ENCODE data around the gene ATF7IP2. TPM values are rescaled to one million over a fixed set of nuclear protein-coding genes. Genes with fewer than 3 reads are reported as not detected.
A peak's percentile ranks its signal among the peaks of the same experiment; 100 is the strongest.

Gene ATF7IP2
- polyA plus RNA-seq, 1 donor (not counting 4 experiments of a cell fraction or from before 2014, with no cell fraction given), result 9.8 TPM

DNA sequence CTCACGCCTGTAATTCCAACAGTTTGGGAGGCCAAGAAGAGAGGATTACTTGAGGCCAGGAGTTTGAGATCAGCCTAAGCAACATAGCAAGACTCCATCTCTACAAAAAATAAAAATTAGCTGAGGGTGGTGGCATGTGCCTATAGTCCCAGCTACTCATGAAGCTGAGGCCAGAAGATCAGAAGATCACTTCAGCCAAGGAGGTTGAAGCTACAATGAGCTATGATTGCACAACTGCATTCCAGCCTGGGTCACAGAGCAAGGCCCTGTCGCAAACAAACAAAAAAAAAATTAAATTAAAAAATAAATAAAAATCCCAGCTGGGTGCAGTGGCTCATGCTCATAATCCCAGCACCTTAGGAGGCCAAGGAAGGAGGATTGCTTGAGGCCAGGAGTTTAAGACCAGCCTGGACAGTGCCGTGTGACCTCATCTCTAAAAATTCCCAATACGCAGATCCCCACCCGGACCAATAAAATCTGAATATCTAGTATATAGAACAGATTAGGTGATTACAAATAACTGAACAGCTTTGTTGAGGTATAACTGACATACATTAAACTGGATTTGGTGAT is 18.2 kb upstream of the ATF7IP2 start:
- DNase-seq (ENCODE audit: low read depth, low spot score) (no peak), FAIRE-seq (no peak)
- no peak for TF ChIP-seq EZH2 (IDR thresholded peaks at IDR 0.05; ENCODE audit: low read length)
- TF ChIP-seq, protein P1, sequence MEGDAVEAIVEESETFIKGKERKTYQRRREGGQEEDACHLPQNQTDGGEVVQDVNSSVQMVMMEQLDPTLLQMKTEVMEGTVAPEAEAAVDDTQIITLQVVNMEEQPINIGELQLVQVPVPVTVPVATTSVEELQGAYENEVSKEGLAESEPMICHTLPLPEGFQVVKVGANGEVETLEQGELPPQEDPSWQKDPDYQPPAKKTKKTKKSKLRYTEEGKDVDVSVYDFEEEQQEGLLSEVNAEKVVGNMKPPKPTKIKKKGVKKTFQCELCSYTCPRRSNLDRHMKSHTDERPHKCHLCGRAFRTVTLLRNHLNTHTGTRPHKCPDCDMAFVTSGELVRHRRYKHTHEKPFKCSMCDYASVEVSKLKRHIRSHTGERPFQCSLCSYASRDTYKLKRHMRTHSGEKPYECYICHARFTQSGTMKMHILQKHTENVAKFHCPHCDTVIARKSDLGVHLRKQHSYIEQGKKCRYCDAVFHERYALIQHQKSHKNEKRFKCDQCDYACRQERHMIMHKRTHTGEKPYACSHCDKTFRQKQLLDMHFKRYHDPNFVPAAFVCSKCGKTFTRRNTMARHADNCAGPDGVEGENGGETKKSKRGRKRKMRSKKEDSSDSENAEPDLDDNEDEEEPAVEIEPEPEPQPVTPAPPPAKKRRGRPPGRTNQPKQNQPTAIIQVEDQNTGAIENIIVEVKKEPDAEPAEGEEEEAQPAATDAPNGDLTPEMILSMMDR (optimal IDR thresholded peaks at IDR 0.05 in 1 of 3, IDR thresholded peaks at IDR 0.05 in 1 of 3, conservative IDR thresholded peaks at IDR 0.05 in 1 of 3; ENCODE audit: extremely low read depth in 1 of 3, insufficient read depth in 2 of 3, low read length in 3 of 3), result no peak
- Histone ChIP-seq H3K27me3 (ENCODE audit: control insufficient read depth, extremely low read depth, insufficient read depth, low read length) (no peaks in the 10 kb centered on the region), H3K4me2 (ENCODE audit: control insufficient read depth, extremely low read depth, insufficient read depth, low read depth, low read length) (no peak overlapping the region), H3K27ac (ENCODE audit: control insufficient read depth, insufficient read depth, low read length) (no peak overlapping the region), H3K9me3 (ENCODE audit: control insufficient read depth, low read depth, low read length) (no peaks in the 10 kb centered on the region), H3K9ac (ENCODE audit: control insufficient read depth, extremely low read depth, insufficient read depth, low read length) (no peak overlapping the region), H4K20me1 (ENCODE audit: control insufficient read depth, extremely low read depth, insufficient read depth, low read length) (no peaks in the 10 kb centered on the region), H3K4me3 (ENCODE audit: control insufficient read depth in 2 of 3, extremely low read depth in 1 of 3, insufficient read depth in 2 of 3, low read depth in 1 of 3, low read length in 3 of 3) (no peak overlapping the region), H3K9me1 (ENCODE audit: control insufficient read depth, extremely low read depth, insufficient read depth, low read length) (no peaks in the 10 kb centered on the region), H3K4me1 (ENCODE audit: control insufficient read depth, extremely low read depth, insufficient read depth, low read length) (peaks cover 3% of the 10 kb centered on the region), H2AFZ (ENCODE audit: control insufficient read depth, low read length) (no peak overlapping the region), H3K79me2 (ENCODE audit: control insufficient read depth, insufficient read depth, low read length) (no peaks in the 10 kb centered on the region), H3K36me3 (ENCODE audit: control insufficient read depth in 2 of 2, extremely low read depth in 1 of 2, insufficient read depth in 2 of 2, low read length in 2 of 2) (no peaks in the 10 kb centered on the region)
- dilution Hi-C loops (cut with MboI; ENCODE audit: extremely low pct_ligation_motif_present, low sequenced_read_pairs), result no loop called here

DNA sequence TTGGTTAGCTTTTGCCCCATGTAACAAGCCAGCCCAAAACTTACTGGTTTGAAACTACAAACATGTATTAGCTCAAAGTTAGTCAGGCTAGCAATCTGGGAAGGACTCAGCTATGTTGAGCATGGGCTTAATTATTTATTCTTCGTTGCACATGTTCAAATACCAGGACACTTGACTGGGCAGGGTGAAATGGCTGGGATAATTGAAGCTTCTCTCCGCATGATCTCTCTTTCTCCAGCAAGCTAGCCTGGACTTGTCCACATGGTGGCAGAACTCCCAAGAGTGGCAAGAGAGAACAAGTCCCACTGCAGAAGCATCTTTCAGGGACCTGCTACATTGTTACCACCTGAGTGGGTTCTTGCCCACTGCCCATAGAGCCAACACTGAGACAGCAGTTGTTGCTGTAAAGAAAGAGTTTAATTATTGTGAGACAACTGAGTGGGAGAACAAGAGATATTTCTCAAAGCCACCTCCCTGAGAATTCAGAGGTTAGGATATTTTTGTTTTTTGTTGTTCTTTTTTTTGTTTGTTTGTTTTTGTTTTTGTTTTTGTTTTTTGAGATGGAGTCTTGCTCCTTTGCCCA is 16.8 kb upstream of the ATF7IP2 start:
- TF ChIP-seq, protein P1 (optimal IDR thresholded peaks at IDR 0.05 in 1 of 3, IDR thresholded peaks at IDR 0.05 in 1 of 3, conservative IDR thresholded peaks at IDR 0.05 in 1 of 3; ENCODE audit: extremely low read depth in 1 of 3, insufficient read depth in 2 of 3, low read length in 3 of 3), result peak; percentile 25 to 35 (median 26)
- no peak for TF ChIP-seq EZH2 (IDR thresholded peaks at IDR 0.05; ENCODE audit: low read length)
- Histone ChIP-seq H3K4me1 (ENCODE audit: control insufficient read depth, extremely low read depth, insufficient read depth, low read length) (peaks cover 3% of the 10 kb centered on the region), H3K36me3 (ENCODE audit: control insufficient read depth in 2 of 2, extremely low read depth in 1 of 2, insufficient read depth in 2 of 2, low read length in 2 of 2) (no peaks in the 10 kb centered on the region), H4K20me1 (ENCODE audit: control insufficient read depth, extremely low read depth, insufficient read depth, low read length) (no peaks in the 10 kb centered on the region), H3K79me2 (ENCODE audit: control insufficient read depth, insufficient read depth, low read length) (no peaks in the 10 kb centered on the region), H3K27me3 (ENCODE audit: control insufficient read depth, extremely low read depth, insufficient read depth, low read length) (no peaks in the 10 kb centered on the region), H3K4me2 (ENCODE audit: control insufficient read depth, extremely low read depth, insufficient read depth, low read depth, low read length) (no peak overlapping the region), H3K9me1 (ENCODE audit: control insufficient read depth, extremely low read depth, insufficient read depth, low read length) (no peaks in the 10 kb centered on the region), H3K9me3 (ENCODE audit: control insufficient read depth, low read depth, low read length) (no peaks in the 10 kb centered on the region), H3K9ac (ENCODE audit: control insufficient read depth, extremely low read depth, insufficient read depth, low read length) (no peak overlapping the region), H3K4me3 (ENCODE audit: control insufficient read depth in 2 of 3, extremely low read depth in 1 of 3, insufficient read depth in 2 of 3, low read depth in 1 of 3, low read length in 3 of 3) (no peak overlapping the region), H3K27ac (ENCODE audit: control insufficient read depth, insufficient read depth, low read length) (no peak overlapping the region), H2AFZ (ENCODE audit: control insufficient read depth, low read length) (no peak overlapping the region)
- dilution Hi-C loops (cut with MboI; ENCODE audit: extremely low pct_ligation_motif_present, low sequenced_read_pairs), result no loop called here
- FAIRE-seq, result no peak
- DNase-seq (ENCODE audit: low read depth, low spot score), result no peak

Data from keratinocyte (primary cell).